OCI-LY3 (cell line): ENCODE data around the gene ORAI3.

Experiments used
- CTCF ChIP-seq: fragments of 200-600, 300-600 bp; sonication (generic); IDR thresholded peaks from 2 replicates; pipeline ENCODE4 v1.5.1; 2014; ENCODE audit warnings: antibody characterized with exemption, low read length, low read depth
- EZH2phosphoT487 ChIP-seq: fragments of 200-600 bp; shearing (Covaris generic); IDR thresholded peaks from 2 replicates; pipeline ENCODE4 v1.6.1; 2018; ENCODE audit warnings: antibody characterized with exemption, mixed run types, low read depth

- TF ChIP-seq CTCF (no peak), EZH2phosphoT487 (no peak)
Observed at GRCh38 chr16:30927789-30928378, 21.0 kb upstream of the ORAI3 start.
